HG02571 (cell line): ENCODE results near the gene SLC16A5.

Experiments used
- ATAC-seq: cut with Tn5 transposase; IDR thresholded peaks from one replicate; pipeline ENCODE4 v1.9.1; 2021; ENCODE audit warnings: mild to moderate bottlenecking, moderate library complexity; ENCODE audit not compliant: unreplicated experiment

Gene SLC16A5

DNA sequence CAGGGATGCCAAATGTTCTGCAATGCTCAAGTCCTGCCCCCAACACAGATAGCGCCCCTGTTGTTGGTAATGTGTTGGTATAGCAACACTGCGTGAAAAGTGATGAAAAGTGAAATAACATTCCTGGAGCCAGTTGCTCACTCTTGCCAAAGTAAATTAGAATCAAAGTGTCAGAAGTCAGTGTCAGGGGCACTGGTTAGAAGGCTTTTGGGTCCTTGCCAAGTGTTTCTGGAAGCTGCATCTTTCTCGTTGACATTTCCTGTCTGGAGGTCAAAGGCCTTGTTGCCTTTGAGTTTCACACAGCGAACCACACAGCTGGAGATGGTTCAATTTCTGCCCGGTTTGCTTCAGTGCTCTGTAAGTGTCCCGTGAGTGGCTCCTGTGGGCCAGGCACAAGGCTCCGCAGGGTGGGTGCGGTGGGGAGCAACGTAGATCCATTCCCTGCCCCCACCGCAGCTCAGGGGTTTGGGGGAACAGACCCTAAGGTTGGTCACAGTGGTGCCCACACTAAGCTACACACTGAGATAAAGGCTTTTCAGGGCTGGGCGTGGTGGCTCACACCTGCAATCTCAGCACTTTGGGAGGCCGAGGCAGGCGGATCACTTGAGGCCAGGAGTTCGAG is 3.6 kb upstream of the SLC16A5 start:
- no peak for ATAC-seq

DNA sequence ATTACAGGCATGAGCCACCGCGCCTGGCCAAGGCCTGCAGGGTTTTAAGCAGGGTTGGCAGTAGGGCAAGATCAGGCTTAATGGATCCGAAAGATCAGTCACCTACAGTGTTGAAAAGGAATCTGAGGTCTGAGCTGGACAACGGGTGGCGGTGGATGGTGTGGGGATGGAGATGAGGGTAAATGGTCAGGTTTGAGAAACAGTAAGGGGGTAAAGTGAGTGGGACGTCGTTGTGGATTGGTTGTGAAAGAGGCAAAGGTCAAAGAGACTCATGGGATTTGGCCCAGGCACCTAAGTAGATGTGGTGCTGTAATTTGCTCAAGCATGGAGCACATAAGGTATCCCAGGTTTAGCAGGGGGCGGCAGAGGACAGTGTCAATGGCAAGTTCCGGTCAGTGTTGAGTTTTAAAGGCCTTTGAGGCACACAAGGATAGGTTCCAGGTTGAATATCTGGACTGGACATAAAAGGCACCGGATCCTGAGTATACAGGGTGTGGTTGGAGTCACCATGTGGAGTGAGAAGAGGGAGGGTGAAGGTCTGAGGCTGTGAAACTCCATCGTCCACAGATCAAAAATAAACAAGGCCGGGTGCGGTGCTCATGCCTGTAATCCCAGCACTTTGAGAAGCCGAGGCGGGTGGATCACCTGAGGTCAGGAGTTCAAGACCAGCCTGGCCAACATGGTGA is 1.1 kb upstream of the SLC16A5 start:
- no peak for ATAC-seq

DNA sequence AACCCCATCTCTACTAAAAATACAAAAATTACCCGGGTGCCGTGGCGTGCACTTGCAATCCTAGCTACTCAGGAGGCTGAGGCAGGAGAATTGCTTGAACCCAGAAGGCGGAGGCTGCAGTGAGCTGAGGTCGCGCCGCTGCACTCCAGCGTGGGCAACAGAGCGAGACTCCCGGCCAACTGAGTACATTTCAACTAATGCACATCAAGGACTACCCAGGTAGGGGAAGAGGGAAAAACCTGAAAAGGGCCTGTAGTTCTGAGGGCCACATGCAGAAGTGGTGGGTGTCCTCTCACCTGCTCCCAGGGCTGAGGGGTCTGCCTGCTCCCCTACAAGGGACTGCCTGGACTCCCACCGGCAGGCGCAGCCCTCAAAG is 584 bp upstream of the SLC16A5 start:
- no peak for ATAC-seq

DNA sequence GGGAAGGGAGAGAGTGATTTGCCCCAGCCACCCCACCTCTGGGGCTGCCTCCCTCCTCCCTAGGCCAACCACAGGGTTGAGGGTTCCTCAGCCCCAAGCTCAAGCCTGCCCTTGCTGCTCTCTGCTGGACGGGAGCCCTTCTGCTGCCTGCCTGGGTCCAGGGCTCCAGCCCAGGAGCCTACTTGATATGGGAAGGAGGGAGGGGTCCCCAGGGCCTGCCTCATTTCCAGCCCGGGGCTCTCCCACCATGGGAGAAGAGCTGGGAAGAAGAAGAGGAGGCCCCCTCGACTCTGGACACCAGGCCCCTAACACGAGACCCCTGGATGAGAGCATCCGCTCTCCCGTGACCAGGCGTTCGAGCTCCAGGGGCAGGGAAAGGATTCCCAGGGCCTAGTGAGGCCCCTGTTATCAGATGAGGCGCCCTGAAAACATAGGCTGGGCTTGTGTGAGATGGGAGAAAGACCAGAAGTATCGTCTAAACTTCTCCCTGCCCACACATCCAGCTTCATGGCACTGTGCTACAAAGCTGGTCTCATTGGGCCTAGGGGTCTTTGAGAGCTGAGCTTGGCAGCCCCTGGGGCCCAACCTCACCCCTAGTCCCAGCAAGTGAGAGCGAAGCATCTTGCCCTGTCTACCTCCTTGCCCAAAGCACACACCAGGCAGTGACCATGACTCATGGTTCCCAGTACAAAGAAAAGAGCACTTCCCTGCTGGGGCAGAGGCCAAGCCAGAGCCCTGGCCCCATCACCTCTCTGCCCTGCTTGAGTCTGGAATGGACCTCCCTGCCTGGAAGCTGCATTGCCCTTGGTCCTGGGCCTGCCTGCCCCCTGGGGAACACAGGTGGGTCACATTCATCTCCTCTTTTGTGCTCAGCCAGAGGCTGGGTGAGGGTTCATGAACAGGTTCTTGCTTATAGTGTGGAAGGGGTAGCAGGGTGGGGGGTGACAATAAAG is 987 bp downstream of the SLC16A5 start:
- ATAC-seq, result no peak

DNA sequence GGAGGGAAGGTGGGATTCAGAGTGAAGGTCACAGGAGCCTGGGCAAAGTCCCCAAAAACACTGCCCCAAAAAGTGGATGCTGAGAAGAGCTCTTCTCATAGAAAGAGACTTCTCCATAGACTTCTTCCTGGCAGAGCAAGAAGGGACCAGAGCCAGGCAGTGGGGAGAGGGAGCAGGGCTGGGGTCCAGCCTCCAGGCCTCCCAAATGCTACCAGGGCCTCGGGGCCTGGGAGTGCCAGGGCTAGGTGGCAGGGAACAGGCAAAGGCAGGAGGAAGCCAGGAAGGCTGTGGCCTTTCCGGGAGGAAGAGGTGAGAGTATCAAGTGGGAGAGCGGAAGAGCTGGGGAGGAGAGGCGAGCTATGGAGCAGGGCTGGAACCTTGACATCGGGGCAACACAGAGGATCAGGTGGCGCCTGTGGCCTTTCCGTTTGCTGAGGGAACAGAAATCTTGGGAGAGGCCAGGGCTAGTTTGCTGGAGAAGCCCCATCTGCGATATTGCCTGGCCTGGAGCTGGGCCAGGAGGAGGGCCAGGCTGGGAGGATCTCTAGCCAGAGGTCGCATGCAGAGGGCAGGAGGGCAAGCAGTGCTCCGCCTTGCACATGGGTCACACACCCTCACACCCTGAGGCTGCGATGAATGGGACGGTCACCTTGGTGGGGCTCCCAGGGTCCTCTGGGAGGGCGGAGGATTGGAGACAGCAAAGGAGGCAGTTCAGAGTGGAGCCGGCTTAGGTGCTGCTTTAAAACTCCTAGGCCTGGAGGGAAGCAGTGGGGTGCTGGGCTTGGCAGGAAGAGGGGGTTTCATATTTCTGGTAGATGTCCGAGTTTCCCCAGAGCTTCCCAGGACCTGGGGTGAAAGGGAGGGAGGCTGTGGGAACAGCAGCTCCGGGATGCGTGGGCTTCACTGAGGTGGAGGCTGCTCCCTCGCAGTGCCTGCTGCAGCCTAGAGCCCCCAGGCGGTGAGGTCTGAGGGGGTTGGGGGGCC is 3.4 kb downstream of the SLC16A5 start:
- ATAC-seq, result no peak

DNA sequence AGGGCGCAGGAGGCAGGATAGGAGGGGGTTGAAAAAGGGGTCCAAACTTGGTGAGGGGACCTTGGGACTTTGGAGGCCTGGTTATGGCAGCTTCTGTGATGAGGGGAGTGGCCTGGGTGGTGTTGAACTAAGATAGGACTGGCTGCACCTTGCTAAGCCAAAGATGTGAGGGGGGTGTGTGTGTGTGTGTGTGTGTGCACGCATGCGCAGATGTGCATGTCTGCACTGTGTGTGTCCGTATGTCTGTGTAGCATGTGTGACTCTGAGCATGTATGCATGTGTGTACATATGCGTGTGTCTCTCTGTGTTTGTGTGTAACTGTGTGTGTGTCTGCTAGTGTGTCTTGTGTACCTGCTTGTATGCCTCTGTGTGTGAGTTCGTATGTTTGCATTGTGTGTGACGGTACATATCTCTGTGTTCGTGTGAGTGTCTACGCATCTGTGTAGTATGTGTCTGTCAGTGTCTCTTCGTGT is 4.1 kb downstream of the SLC16A5 start:
- no peak for ATAC-seq

DNA sequence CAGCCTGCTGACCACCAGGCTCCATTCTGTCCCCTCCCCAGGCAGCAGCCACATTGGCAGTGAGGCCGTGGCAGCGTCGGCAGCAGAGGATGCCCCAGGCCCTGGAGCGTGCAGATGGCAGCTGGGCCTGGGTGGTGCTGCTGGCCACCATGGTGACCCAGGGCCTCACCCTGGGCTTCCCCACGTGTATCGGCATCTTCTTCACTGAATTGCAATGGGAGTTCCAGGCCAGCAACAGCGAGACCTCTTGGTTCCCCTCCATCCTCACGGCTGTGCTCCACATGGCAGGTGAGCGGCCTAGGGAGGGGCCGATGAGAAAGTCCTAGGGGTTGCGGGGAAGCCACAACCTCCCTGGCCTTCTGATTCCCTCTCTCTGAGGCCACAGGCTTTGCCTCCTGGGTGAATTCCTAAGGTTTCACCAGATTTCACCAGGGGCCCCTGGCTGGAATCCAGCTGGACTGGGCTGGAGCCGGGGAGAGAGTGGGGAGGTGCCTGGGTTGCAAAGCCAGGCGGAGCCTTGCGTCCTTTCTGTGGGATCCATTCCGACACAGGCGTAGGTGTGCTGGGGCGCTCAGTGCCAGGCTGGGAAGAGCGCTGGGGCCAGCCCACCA is 5.9 kb downstream of the SLC16A5 start:
- ATAC-seq, result no peak

DNA sequence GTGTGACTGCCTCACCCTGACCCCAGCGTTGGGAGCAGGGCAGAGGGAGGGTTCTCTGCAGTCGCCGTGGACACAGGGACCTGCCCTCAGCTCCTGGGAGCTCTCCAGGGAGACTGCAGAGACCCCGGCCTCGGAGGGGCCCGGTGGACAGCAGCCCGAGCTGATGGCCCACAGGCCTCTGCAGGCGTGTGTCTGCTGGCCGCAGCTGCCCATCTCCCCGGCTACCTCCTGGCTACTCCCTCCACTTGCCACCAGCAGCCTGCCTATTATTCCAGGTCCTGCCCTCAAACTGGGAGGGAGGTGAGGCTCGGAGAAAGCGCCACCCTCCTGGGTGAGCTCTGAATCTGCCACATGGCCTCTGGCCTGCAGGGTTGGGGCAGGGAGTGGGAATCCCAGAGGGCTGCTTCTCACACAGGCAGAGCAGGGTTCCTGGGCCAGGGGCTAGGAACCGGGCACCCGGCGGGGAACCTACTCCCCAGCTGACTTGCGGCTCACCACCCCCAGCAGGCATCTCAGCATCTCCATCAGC is 7.2 kb downstream of the SLC16A5 start:
- no peak for ATAC-seq

DNA sequence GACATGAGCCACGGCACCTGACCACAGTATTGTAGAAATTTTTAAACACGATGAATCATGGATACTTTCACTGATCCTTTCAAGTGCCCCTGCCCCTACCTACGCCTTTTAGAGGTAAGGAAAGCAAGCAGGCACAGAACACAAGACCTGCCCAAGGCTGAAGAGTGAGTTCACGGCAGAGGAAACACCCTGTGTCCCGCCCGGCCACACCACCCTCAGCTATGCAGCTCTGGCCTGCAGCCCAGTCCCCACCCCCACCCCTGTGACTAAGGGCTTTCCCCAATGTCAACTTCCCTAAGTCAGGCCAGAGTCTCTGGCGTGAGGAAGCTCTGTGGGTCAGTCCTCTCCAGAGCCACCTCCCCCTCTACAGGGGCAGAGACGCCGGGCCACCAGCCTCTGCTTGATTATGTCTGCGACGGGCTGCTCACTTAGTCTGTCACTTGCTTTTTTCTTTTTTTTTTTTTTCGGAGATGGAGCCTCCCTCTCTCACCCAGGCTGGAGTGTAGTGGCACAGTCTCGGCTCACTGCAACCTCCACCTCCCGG is 8.4 kb downstream of the SLC16A5 start:
- ATAC-seq, result no peak

DNA sequence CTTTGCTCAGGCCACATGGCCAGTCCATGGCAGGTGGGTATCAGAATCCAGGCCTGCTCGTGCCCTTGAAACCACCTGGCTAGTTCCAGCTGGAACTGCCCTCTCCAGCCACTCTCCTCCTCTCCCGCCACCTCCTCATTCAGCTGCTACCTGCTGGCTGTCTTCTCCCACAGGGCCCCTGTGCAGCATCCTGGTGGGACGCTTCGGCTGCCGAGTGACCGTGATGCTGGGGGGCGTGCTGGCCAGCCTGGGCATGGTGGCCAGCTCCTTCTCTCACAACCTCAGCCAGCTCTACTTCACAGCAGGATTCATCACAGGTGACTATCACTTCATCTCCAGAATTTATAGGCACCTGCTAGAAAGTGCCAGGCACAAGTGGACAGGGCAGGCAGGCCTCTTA is 10.1 kb downstream of the SLC16A5 start:
- ATAC-seq, result no peak

DNA sequence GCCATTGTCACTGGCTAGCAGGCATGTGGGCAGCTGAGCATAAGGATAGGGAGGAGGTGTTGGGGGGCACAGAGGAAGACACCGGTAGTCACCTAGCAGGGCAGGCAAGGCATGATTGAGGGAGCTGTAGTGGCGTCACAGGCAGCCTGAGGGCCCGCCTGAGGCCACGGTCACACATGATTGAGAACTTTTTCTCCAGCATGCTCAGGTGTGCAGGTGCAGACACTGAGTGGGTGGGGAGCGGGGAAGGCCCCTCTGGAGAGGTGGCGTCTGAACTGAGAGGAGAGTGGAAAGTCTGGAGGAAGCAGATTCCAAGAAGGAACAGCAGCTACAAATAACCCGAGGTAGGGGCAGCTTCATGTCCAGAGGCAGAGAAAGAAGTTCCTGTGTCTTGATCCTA is 11.1 kb downstream of the SLC16A5 start:
- ATAC-seq, result no peak

DNA sequence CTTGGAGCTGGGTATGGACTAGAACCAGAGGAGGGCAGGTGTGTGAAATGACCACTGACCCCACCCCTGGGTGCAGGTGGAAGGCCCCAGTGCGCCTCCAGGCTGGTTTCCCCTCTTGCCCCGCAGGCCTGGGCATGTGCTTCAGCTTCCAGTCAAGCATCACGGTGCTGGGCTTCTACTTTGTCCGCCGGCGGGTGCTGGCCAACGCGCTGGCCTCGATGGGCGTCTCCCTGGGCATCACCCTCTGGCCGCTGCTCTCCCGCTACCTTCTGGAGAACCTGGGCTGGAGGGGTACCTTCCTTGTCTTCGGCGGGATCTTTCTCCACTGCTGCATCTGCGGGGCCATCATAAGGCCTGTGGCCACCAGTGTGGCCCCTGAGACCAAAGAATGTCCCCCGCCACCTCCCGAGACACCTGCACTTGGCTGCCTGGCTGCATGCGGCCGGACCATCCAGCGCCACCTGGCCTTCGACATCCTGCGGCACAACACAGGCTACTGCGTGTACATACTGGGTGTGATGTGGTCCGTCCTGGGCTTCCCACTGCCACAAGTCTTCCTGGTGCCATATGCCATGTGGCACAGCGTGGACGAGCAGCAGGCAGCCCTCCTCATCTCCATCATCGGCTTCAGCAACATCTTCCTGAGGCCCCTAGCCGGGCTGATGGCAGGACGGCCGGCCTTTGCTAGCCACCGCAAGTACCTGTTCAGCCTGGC is 12.3 kb downstream of the SLC16A5 start:
- no peak for ATAC-seq

DNA sequence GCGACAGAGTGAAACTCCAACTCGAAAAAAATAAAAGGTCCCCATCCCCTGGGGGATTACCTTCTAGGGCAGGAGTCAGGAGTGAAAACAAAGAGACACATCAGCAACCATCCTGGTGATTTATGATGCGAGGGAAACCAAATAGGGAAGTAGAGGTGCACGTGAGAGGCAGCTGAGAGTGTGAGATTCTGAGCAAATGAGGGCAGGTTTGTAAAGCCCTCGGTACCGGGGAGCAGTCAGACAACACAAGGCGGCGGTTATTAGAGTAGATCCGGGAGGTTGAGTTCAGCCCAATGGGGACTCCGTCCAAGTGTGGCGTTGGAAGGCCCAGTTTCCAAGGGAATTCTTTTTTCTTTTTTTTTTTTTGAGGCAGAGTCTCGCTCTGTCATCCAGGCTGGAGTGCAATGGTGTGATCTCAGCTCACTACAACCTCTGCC is 14.6 kb downstream of the SLC16A5 start:
- no peak for ATAC-seq

DNA sequence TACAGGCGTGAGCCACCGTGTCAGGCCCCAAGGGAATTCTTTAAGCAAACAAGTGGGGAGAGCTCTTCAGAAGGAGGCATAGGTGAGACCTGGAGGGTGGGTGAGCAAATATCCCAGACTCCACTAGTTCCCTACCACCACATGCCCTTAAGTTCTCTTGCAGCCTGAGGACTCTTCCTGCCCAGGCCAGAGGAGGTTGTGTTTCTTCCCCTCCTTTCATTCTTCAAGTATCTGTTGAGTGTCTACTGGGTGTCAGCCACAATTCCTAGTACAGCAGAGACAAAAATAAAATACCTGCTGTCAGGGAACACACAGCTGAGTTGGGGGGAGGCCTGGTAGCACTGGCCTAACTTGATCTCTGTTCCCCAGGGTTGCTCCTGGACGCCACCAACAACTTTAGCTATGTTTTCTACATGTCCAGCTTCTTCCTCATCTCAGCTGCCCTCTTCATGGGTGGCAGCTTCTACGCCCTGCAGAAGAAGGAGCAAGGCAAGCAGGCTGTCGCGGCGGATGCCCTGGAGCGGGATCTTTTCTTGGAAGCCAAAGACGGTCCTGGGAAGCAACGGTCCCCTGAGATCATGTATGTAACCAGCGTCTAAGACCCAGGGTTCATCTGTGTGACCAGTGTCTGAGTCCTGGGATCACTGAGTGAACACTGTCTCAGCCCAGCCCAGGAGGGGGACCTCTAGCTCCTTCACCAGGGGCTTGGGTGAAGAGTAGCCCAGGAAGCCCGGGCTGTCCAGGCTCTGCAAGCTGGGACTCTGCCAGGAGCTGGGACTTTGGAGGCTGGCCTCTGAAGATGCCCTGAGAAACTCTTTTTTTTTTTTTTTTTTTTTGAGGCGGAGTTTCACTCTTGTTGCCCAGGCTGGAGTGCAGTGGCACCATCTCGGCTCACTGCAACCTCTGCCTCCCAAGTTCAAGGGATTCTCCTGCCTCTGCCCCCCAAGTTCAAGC is 16.1 kb downstream of the SLC16A5 start:
- no peak for ATAC-seq

DNA sequence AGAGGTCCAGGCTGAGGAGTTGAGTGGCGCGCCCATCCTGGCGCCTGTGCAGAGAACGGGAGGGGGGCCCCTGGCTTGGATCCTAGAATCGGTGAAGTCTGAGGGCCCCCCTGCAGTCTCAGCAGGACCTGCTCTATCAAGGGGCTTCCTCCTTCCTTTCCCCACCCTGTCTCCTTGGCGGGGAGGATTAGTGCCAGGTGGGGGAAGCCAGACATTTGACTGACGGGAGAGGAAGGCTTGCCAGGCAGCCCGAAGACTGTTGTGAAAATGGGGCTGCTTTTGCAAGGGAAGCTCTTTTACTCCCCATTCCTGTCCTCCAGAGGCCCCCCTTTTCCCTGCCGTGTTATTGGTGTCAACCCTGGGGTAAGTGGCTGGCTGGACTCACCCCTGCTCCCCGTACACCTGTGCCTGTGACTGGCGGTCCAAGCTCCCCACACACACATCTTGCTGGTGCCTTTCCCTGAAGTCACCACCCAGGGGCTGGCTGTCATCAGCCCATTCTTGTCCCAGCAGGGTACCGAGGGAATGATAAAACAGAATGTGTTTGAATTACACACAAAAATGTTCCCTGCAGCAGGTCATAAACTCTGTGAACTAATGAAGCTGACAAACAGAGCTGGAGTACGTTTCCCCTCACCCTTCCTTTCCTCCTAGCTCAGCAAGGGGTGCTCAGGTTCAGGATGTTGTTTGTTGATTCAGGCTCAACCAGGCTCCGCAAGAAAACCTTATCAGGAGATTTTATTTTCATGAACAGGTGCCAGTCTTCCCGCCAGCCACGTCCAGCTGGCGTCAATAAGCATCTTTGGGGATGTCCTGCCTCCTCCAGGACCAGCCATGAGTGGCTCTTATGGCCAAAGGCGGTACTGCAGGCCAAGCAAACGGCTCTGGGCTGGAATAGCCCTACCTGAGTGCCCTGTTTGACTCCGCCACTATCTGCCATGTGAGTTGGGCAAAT is 17.6 kb downstream of the SLC16A5 start:
- no peak for ATAC-seq

DNA sequence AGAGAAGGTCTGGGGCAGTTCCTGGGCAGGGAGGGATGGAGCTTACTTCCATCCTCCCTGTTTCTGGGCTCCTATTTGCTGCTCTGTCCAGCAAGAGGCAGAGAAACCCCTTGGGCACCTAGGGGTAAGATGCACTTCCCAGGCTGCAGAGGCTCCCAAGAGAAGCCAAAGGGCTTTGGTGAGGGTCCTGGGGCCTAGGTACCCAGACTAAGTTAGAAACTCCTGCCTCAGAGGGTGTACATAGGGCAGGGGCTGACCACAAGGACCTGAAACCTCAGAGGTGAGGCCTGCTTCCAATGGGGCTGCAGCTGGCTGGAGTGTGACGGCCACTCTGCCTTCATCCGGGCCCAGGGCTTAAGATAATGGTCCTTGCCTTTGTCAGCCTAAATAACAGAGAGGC is 20.4 kb downstream of the SLC16A5 start:
- ATAC-seq, result no peak

DNA sequence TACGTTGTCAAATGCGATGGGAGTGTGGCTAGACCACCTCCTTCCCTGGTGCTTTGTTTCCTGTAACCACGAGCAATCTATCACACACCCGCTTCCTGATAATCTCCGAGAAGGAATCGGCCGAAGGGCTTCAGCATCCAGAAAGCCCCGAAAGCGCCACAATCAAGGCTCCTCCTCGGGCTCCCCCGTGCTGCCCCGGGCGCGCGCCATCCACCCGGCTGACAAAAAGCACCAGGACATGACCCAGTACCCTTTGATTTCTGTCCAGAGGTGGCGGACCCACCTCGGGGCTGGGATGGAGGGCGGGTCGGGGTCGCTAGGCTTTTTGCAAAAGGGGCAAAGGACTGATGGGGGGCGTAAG is 21.3 kb downstream of the SLC16A5 start:
- no peak for ATAC-seq
